Upper lobe of right lung (tissue), 1 donor: ENCODE results near the gene CDH23. TPM values are rescaled to one million over a fixed set of nuclear protein-coding genes. Genes with fewer than 3 reads are reported as not detected.

ENCODE experiments used
- ATAC-seq: fragments of 200-7000 bp; cut with Tn5 transposase; one replicate; pipeline ENCODE4 v1.9.1; 2020; ENCODE audit warnings: mild to moderate bottlenecking, moderate library complexity
- DNase-seq: peaks from one replicate; pipeline ENCODE4 v3.0.0-alpha.2; 2020
- H3K27ac ChIP-seq: fragments of 200-600 bp; one replicate; pipeline ENCODE4 v1.8.0; 2022
- H3K27me3 ChIP-seq: fragments of 200-600 bp; one replicate; pipeline ENCODE4 v1.8.0; 2022; ENCODE audit warnings: mild to moderate bottlenecking
- H3K36me3 ChIP-seq: fragments of 200-600 bp; one replicate; pipeline ENCODE4 v1.8.0; 2022
- H3K4me1 ChIP-seq: fragments of 200-600 bp; one replicate; pipeline ENCODE4 v1.8.0; 2022
- H3K4me3 ChIP-seq: fragments of 200-600 bp; one replicate; pipeline ENCODE4 v1.8.0; 2022; ENCODE audit warnings: mild to moderate bottlenecking
- H3K9me3 ChIP-seq: fragments of 200-600 bp; one replicate; pipeline ENCODE4 v1.8.0; 2022
- intact Hi-C: fragments of 100-400 bp; cut with DNase I; formaldehyde crosslinking; loops from one replicate; pipeline ENCODE4 v1.11.0; 2022
- total RNA-seq: library from RNA; stranded (reverse); fragmentation: NEBNext Ultra II Directional; extraction: Animal tissue kit (Norgen Biotek cat#: 25700); gene quantifications from one replicate; pipeline ENCODE4 v1.2.1, GENCODE V29; 2021
- TF ChIP-seq, protein P1 (sequence below): fragments of 200-600 bp; IDR thresholded peaks from one replicate; pipeline ENCODE4 v1.8.0; 2022; ENCODE audit warnings: antibody characterized with exemption
- donor health status: DM: no; HTN: yes; CAD: no; lungs with severe emphysema.

Gene CDH23
- total RNA-seq, 1 donor from 2014 or later, result 10.9 TPM

DNA sequence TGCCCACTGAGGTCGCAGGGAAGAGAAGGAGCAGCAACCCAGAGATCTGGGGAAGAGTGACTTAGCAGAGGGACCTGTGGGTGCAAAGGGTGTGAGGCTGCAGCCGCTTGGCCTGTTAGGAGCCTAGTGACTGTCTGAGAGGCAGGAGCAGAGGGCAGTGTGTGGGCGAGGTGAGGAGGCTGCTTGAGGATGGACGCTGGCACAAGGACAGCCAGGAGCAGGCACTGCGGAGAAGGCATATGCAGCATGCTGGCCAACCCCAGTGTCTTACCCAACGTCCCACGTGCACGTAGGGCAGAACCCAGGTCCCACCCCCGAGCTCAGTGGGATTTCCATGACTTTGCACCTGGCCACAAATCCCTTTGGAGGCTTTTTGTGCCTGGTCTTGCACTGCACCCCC, 268.7 kb downstream of the CDH23 start:
- Histone ChIP-seq H3K27me3 (no peaks in the 10 kb centered on the region), H3K4me1 (no peaks in the 10 kb centered on the region), H3K9me3 (no peaks in the 10 kb centered on the region), H3K36me3 (no peaks in the 10 kb centered on the region), H3K27ac (no peak overlapping the region), H3K4me3 (no peak overlapping the region)
- DNase-seq (no peak), ATAC-seq (no peak)
- TF ChIP-seq, protein P1, sequence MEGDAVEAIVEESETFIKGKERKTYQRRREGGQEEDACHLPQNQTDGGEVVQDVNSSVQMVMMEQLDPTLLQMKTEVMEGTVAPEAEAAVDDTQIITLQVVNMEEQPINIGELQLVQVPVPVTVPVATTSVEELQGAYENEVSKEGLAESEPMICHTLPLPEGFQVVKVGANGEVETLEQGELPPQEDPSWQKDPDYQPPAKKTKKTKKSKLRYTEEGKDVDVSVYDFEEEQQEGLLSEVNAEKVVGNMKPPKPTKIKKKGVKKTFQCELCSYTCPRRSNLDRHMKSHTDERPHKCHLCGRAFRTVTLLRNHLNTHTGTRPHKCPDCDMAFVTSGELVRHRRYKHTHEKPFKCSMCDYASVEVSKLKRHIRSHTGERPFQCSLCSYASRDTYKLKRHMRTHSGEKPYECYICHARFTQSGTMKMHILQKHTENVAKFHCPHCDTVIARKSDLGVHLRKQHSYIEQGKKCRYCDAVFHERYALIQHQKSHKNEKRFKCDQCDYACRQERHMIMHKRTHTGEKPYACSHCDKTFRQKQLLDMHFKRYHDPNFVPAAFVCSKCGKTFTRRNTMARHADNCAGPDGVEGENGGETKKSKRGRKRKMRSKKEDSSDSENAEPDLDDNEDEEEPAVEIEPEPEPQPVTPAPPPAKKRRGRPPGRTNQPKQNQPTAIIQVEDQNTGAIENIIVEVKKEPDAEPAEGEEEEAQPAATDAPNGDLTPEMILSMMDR, result no peak
- intact Hi-C loops, result loop anchor here (2.0 kb wide), 1 partner anchor 47 kb away; no protein-coding TSS in a partner anchor

DNA sequence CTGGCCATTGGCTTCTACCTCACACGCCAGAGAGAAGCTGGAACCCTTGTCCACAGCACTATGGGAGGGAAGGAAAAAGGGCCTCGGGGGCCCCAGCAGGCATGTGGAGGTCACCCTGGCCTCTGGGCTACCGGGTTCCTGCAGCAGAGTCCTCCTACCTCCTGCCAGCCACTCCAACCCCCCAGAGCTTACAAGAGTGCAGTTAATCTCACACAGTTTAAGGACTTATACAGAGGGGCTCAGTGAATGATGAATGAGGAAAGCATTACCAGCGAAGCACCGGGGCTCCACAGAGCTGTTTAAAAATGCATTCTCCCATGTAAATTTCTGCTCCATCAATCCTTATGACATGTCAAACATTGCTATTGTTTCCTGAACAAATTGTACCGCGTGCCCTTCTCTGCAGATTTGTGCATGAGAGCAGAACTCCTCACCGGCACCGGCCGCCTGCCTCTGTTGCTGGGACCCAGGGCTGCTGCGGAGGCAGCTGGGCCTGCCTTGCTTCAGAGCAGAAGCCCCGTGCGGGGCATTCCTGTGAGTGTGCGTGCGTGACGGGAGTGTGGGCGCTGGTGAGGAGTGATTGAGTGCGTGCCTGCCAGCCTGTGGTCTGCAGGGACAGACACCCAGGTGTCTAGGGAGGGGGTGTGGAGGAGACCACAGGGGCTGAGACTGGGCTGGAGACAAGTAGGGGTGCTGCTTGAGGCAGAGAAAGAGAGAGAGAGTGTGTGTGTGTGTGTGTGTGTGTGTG, 270.1 kb downstream of the CDH23 start:
- no peak overlapping the region for H3K4me3 ChIP-seq
- TF ChIP-seq, protein P1, result no peak
- no peaks in the 10 kb centered on the region for H3K9me3 ChIP-seq
- intact Hi-C loops, result no loop called here
- ATAC-seq (no peak), DNase-seq (no peak)
- H3K36me3 ChIP-seq, result no peaks in the 10 kb centered on the region
- no peaks in the 10 kb centered on the region for H3K4me1 ChIP-seq
- no peak overlapping the region for H3K27ac ChIP-seq
- H3K27me3 ChIP-seq, result no peaks in the 10 kb centered on the region

DNA sequence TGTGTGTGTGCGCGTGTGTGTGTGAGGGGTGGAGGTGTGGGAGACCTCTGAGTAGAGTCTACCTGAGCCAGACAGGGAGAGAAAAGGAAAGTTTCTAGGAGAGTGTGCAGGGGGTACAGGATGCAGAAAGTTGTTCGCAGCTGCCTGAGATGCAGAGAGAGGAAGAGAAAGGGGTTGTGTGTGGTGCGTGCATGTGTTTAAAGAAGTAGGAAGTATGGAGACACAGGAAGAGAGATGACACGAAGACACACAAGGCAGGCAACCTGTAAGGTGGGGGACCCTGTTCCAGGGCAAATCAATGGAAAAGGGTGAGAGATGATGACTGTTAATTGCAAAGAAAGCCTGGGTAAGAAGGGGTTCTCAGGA, 270.6 kb downstream of the CDH23 start:
- Histone ChIP-seq H3K4me3 (no peak overlapping the region), H3K4me1 (no peaks in the 10 kb centered on the region), H3K36me3 (no peaks in the 10 kb centered on the region), H3K27me3 (no peaks in the 10 kb centered on the region), H3K27ac (no peak overlapping the region), H3K9me3 (no peaks in the 10 kb centered on the region)
- TF ChIP-seq, protein P1, result no peak
- DNase-seq (no peak), ATAC-seq (no peak)
- intact Hi-C loops, result no loop called here

DNA sequence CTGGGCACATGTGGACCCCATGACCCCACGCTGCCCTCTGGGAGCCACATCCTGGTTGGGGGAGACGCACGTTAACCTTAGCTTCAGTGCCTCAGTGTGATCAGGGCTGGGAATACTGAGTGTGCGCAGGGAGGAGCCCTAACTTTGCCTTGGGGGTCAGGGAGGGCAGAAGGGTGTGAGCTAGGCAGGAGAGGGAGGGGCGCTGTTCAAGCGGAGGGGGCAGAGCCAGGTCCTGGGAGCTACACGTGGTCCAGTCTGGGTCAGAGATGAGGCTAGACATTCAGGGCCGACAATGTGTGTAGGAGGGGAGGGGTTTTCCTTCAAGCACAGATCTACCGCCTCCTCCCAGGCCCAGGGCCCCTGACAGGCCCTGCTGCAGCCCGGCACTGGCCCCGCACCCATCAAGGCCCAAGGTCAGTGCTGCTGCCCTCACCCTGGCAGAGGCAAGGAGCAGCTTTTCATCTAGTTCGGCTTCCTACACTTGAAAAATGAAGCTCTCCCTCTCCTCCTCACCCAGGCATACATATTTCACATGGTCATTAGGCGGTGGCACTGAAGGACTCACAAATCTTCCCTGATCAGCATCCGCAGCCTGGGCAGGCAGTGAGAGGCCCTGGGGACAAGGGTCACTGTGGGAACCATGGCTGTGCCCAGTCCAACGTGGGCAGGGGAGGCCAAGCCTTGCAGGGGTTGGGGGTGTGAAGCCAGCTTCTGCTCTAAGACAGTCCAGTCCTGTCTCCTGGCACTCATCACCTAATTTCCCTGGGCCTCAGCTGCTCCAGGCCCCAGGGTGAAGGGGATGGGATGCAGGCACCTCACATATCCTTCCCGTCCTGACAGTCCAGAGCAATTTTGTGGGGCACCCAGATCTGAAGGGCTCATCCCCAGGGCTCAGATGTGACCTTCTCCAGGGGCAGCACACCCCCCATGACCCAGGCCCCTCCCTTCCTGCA, 275.6 kb downstream of the CDH23 start:
- TF ChIP-seq, protein P1, result no peak
- DNase-seq (no peak), ATAC-seq (no peak)

DNA sequence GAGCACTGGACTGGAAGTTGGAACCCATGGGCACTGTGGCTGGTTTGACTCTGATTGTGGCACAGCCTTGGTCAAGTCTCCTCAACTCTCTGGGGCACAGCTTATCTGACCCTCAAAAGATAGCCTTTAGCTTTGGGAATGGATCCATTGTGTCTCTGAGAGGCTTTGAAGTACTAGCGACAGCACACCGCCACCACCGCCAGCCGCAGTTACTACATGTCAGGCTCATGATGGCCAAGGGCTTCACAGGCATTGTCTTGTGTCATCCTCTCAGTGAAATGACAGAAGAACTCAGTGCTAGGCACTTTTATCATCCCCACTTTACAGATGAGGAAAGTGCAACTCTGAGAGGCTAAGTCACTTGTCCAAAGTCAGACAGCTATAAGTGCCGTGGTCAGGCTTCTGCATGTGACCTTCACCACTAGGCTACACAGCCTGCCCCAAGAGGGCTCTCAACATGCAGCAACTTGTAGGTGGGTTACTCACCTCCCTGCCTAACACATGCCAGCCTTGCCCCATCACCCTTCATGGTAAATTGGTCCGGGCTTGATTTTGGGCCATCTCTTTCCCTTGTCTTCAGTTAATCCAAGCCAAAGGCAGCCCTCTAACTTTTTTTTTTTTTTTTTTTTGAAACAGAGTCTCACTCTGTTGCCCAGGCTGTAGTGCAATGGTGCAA, 278.7 kb downstream of the CDH23 start:
- Histone ChIP-seq H3K9me3 (no peaks in the 10 kb centered on the region), H3K27ac (no peak overlapping the region), H3K36me3 (no peaks in the 10 kb centered on the region), H3K4me1 (peaks cover 3% of the 10 kb centered on the region), H3K27me3 (no peaks in the 10 kb centered on the region), H3K4me3 (no peak overlapping the region)
- TF ChIP-seq, protein P1, result no peak
- no peak for DNase-seq
- no peak for ATAC-seq
- intact Hi-C loops, result no loop called here

More for the DNA sequence above, 275.6 kb downstream of the CDH23 start:
- Histone ChIP-seq H3K36me3 (no peaks in the 10 kb centered on the region), H3K4me3 (no peak overlapping the region), H3K9me3 (no peaks in the 10 kb centered on the region), H3K27ac (no peak overlapping the region), H3K27me3 (no peaks in the 10 kb centered on the region), H3K4me1 (no peaks in the 10 kb centered on the region)
- intact Hi-C loops, result no loop called here
